ENCODE data around the gene ADGRL1.
"Not testable (repeated sequence)": the region's sequence is repeated elsewhere in the genome, so short reads cannot be mapped to it uniquely, and the experiment has no call there.

DNA sequence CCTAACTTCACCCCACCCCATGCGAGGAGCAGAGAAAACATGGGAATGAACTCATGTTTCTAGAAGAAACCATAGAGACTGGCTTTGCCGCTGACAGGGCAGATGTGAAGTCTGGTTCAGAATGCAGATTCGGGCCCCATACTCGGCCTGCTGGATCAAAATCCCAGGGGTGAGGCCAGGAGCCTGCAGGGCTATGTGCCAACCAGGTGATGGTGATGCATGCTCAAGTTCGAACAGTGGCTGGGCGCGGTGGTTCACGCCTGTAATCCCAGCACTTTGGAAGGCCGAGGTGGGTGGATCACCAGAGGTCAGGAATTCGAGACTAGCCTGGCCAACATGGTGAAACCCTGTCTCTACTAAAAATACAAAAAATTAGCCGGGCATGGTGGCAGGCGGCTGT is 24.8 kb downstream of the ADGRL1 start:
- TF ChIP-seq ZNF232 (CRISPR knock-in tag; IDR thresholded peaks at IDR 0.05); NFYB (IDR thresholded peaks at IDR 0.05; ENCODE audit: extremely low read depth, insufficient read length); EP300 (IDR thresholded peaks at IDR 0.05; ENCODE audit: low read length); NUFIP1 (IDR thresholded peaks at IDR 0.05; ENCODE audit: partially characterized antibody): not testable (repeated sequence)
- TF ChIP-seq, protein P1, sequence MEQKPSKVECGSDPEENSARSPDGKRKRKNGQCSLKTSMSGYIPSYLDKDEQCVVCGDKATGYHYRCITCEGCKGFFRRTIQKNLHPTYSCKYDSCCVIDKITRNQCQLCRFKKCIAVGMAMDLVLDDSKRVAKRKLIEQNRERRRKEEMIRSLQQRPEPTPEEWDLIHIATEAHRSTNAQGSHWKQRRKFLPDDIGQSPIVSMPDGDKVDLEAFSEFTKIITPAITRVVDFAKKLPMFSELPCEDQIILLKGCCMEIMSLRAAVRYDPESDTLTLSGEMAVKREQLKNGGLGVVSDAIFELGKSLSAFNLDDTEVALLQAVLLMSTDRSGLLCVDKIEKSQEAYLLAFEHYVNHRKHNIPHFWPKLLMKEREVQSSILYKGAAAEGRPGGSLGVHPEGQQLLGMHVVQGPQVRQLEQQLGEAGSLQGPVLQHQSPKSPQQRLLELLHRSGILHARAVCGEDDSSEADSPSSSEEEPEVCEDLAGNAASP (IDR thresholded peaks at IDR 0.05) = not testable (repeated sequence)
- TF ChIP-seq, protein P2, sequence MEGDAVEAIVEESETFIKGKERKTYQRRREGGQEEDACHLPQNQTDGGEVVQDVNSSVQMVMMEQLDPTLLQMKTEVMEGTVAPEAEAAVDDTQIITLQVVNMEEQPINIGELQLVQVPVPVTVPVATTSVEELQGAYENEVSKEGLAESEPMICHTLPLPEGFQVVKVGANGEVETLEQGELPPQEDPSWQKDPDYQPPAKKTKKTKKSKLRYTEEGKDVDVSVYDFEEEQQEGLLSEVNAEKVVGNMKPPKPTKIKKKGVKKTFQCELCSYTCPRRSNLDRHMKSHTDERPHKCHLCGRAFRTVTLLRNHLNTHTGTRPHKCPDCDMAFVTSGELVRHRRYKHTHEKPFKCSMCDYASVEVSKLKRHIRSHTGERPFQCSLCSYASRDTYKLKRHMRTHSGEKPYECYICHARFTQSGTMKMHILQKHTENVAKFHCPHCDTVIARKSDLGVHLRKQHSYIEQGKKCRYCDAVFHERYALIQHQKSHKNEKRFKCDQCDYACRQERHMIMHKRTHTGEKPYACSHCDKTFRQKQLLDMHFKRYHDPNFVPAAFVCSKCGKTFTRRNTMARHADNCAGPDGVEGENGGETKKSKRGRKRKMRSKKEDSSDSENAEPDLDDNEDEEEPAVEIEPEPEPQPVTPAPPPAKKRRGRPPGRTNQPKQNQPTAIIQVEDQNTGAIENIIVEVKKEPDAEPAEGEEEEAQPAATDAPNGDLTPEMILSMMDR (IDR thresholded peaks at IDR 0.05 in 2 of 3, conservative IDR thresholded peaks at IDR 0.05 in 1 of 3; ENCODE audit: insufficient read depth in 2 of 3, low read depth in 1 of 3, low read length in 3 of 3) = not testable (repeated sequence)
